GM21390 (cell line): ENCODE measurements around the gene CREBL2.
"Not testable (repeated sequence)": the region's sequence is repeated elsewhere in the genome, so short reads cannot be mapped to it uniquely, and the experiment has no call there.

ENCODE experiments used
- ATAC-seq: cut with Tn5 transposase; IDR thresholded peaks from one replicate; pipeline ENCODE4 v1.9.1; 2021; ENCODE audit not compliant: unreplicated experiment

CREBL2 gene

GRCh38 chr12:12596598-12596997 lies 15.1 kb upstream of the CREBL2 start:
- not testable (repeated sequence) for ATAC-seq

- ATAC-seq = no peak
Observed at GRCh38 chr12:12598864-12599263, 12.8 kb upstream of the CREBL2 start.

GRCh38 chr12:12599750-12600643 lies 11.7 kb upstream of the CREBL2 start:
- no peak for ATAC-seq

GRCh38 chr12:12600659-12601058 lies 11.0 kb upstream of the CREBL2 start:
- no peak for ATAC-seq

- ATAC-seq = no peak
Observed at GRCh38 chr12:12604740-12605139, 6.9 kb upstream of the CREBL2 start.

GRCh38 chr12:12606781-12607589 lies 4.7 kb upstream of the CREBL2 start:
- ATAC-seq = no peak

GRCh38 chr12:12608557-12608957 lies 3.1 kb upstream of the CREBL2 start:
- ATAC-seq = no peak

GRCh38 chr12:12609692-12610091 lies 2.0 kb upstream of the CREBL2 start:
- ATAC-seq = no peak

- ATAC-seq = no peak
Observed at GRCh38 chr12:12610711-12611110, 965 bp upstream of the CREBL2 start.

- ATAC-seq = no peak
Observed at GRCh38 chr12:12612358-12612757, 682 bp downstream of the CREBL2 start.

- ATAC-seq = no peak
Observed at GRCh38 chr12:12613344-12613743, 1.7 kb downstream of the CREBL2 start.

GRCh38 chr12:12614342-12614741 lies 2.7 kb downstream of the CREBL2 start:
- no peak for ATAC-seq

GRCh38 chr12:12616512-12617310 lies 5.0 kb downstream of the CREBL2 start:
- no peak for ATAC-seq

- ATAC-seq = not testable (repeated sequence)
Observed at GRCh38 chr12:12618064-12618463, 6.4 kb downstream of the CREBL2 start.

- no peak for ATAC-seq
Observed at GRCh38 chr12:12620730-12621315, 9.1 kb downstream of the CREBL2 start.

GRCh38 chr12:12622418-12622817 lies 10.7 kb downstream of the CREBL2 start:
- no peak for ATAC-seq

- no peak for ATAC-seq
Observed at GRCh38 chr12:12624498-12624992, 12.9 kb downstream of the CREBL2 start.

- ATAC-seq = no peak
Observed at GRCh38 chr12:12626471-12626870, 14.8 kb downstream of the CREBL2 start.

- no peak for ATAC-seq
Observed at GRCh38 chr12:12627308-12627827, 15.7 kb downstream of the CREBL2 start.

- no peak for ATAC-seq
Observed at GRCh38 chr12:12628013-12628412, 16.3 kb downstream of the CREBL2 start.
